ENCODE measurements around the gene CD38.

Gene CD38

DNA sequence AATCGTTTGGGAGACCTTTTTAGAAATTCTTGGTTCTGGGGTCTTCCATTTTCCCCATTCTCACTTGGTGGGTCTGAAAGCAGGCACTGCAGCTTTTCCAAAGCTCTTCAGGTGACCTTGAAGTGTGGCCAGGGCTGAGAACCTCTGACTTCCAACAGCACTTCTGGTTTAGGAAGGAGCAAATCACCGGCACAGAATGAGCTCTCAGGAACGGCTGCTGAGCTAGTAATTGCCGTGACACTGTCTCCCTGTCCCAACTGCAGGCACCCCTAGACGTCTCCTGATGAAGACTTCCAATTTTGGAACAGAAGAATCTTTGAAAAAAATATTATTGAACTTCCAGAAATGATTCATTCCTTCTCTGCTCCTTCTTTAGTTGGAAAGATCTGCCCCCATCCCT, 31.3 kb downstream of the CD38 start:
- Histone ChIP-seq H4K20me1 (ENCODE audit: control insufficient read depth, insufficient read depth, low read depth, low read length) (no peaks in the 10 kb centered on the region), H3K4me2 (ENCODE audit: low read length) (peak overlapping the region; percentile 56), H3K79me2 (ENCODE audit: control insufficient read depth, low read length) (peaks cover 100% of the 10 kb centered on the region), H3K4me1 (ENCODE audit: control insufficient read depth, low read length) (peaks cover 67% of the 10 kb centered on the region), H3K36me3 (ENCODE audit: control insufficient read depth, low read length) (peaks cover 81% of the 10 kb centered on the region), H3F3A (ENCODE audit: control insufficient read depth, insufficient read depth) (peaks cover 7% of the 10 kb centered on the region), H3K27ac (ENCODE audit: low read depth, low read length) (peak overlapping the region; percentile 40), H3K4me3 (ENCODE audit: low read length) (peak overlapping the region; percentile 43; the same call in 1 of the 2 replicates), H3K9me2 (replicated peaks; ENCODE audit: control insufficient read depth, low read length) (no peaks in the 10 kb centered on the region), H3K27me3 (ENCODE audit: control insufficient read depth, low read length) (no peaks in the 10 kb centered on the region), H3K9me3 (ENCODE audit: control insufficient read depth, insufficient read depth, low read length) (no peaks in the 10 kb centered on the region)
- no peak for TF ChIP-seq EZH2phosphoT487 (IDR thresholded peaks at IDR 0.05; ENCODE audit: borderline replicate concordance, low read length)
- TF ChIP-seq, protein P1, sequence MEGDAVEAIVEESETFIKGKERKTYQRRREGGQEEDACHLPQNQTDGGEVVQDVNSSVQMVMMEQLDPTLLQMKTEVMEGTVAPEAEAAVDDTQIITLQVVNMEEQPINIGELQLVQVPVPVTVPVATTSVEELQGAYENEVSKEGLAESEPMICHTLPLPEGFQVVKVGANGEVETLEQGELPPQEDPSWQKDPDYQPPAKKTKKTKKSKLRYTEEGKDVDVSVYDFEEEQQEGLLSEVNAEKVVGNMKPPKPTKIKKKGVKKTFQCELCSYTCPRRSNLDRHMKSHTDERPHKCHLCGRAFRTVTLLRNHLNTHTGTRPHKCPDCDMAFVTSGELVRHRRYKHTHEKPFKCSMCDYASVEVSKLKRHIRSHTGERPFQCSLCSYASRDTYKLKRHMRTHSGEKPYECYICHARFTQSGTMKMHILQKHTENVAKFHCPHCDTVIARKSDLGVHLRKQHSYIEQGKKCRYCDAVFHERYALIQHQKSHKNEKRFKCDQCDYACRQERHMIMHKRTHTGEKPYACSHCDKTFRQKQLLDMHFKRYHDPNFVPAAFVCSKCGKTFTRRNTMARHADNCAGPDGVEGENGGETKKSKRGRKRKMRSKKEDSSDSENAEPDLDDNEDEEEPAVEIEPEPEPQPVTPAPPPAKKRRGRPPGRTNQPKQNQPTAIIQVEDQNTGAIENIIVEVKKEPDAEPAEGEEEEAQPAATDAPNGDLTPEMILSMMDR (IDR thresholded peaks at IDR 0.05; ENCODE audit: low read depth, low read length, poor library complexity, severe bottlenecking) = no peak

- H3F3A ChIP-seq (ENCODE audit: control insufficient read depth, insufficient read depth) = no peaks in the 10 kb centered on the region
- H3K27me3 ChIP-seq (ENCODE audit: control insufficient read depth, low read length) = no peaks in the 10 kb centered on the region
- H3K9me2 ChIP-seq (replicated peaks; ENCODE audit: control insufficient read depth, low read length) = no peaks in the 10 kb centered on the region
- H3K4me2 ChIP-seq (ENCODE audit: low read length) = no peak overlapping the region
- H4K20me1 ChIP-seq (ENCODE audit: control insufficient read depth, insufficient read depth, low read depth, low read length) = no peaks in the 10 kb centered on the region
- TF ChIP-seq EZH2phosphoT487 (IDR thresholded peaks at IDR 0.05; ENCODE audit: borderline replicate concordance, low read length) = no peak
- TF ChIP-seq, protein P1 (IDR thresholded peaks at IDR 0.05; ENCODE audit: low read depth, low read length, poor library complexity, severe bottlenecking) = no peak
- no peak overlapping the region for H3K4me3 ChIP-seq (ENCODE audit: low read length)
- H3K36me3 ChIP-seq (ENCODE audit: control insufficient read depth, low read length) = peaks cover 88% of the 10 kb centered on the region
- peaks cover 99% of the 10 kb centered on the region for H3K79me2 ChIP-seq (ENCODE audit: control insufficient read depth, low read length)
- no peak overlapping the region for H3K27ac ChIP-seq (ENCODE audit: low read depth, low read length)
- peaks cover 44% of the 10 kb centered on the region for H3K4me1 ChIP-seq (ENCODE audit: control insufficient read depth, low read length)
- H3K9me3 ChIP-seq (ENCODE audit: control insufficient read depth, insufficient read depth, low read length) = no peaks in the 10 kb centered on the region
Measured at GRCh38 chr4:15811703-15812337, 33.7 kb downstream of the CD38 start.

- Histone ChIP-seq H3K27ac (ENCODE audit: low read depth, low read length) (no peak overlapping the region), H3K4me1 (ENCODE audit: control insufficient read depth, low read length) (no peaks in the 10 kb centered on the region), H3K4me3 (ENCODE audit: low read length) (no peak overlapping the region), H3K27me3 (ENCODE audit: control insufficient read depth, low read length) (no peaks in the 10 kb centered on the region), H3K79me2 (ENCODE audit: control insufficient read depth, low read length) (peaks cover 11% of the 10 kb centered on the region), H3K9me2 (replicated peaks; ENCODE audit: control insufficient read depth, low read length) (no peaks in the 10 kb centered on the region), H3F3A (ENCODE audit: control insufficient read depth, insufficient read depth) (no peaks in the 10 kb centered on the region), H4K20me1 (ENCODE audit: control insufficient read depth, insufficient read depth, low read depth, low read length) (no peaks in the 10 kb centered on the region), H3K36me3 (ENCODE audit: control insufficient read depth, low read length) (peaks cover 99% of the 10 kb centered on the region), H3K4me2 (ENCODE audit: low read length) (no peak overlapping the region), H3K9me3 (ENCODE audit: control insufficient read depth, insufficient read depth, low read length) (peaks cover 3% of the 10 kb centered on the region; the same call in 1 of the 2 replicates)
- TF ChIP-seq, protein P1 (IDR thresholded peaks at IDR 0.05; ENCODE audit: low read depth, low read length, poor library complexity, severe bottlenecking) = no peak
- TF ChIP-seq EZH2phosphoT487 (IDR thresholded peaks at IDR 0.05; ENCODE audit: borderline replicate concordance, low read length) = no peak
Measured at GRCh38 chr4:15832523-15833451, 54.7 kb downstream of the CD38 start.

Measured in DOHH2 (cell line).